ENCODE measurements around the gene ARHGAP27. TPM values are rescaled to one million over a fixed set of nuclear protein-coding genes. Genes with fewer than 3 reads are reported as not detected.

Gene ARHGAP27
- total and polyA plus RNA-seq, 2 of the 13 experiments (the other 11 are each of a cell fraction or from before 2014, with no cell fraction given), result 15.5 to 18.9 TPM

DNA sequence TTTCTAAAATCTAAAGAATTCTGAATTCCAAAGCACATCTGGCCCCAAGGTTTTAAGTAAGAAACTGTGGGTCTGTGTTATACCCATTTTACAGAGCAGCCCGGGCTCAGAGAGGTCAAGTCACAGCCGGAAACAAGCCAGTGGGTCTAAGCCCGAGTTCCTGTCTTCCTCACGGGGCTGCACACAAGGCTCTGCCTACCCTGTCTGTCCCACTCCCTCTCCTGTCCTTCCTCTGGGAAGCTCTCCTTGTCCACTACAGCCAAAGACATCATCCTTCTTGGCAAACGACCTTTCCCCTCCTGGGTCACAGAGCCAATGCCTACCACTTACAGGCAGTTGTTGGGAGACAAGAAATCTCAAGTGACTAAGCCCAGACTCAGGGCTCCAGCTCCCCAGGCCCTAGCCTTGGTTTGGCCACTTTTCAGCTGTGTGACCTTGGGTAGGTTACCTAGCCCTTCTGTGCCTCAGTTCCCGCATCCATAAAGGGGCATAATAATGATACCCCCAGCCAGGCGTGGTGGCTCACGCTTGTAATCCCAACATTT is 60.3 kb downstream of the ARHGAP27 start (continued):
- TF ChIP-seq ZMYM2 (CRISPR knock-in tag; IDR thresholded peaks at IDR 0.05) (0 out of 2 replicates have a peak, but pooled peaks have one; percentile 39), ZNF878 (CRISPR knock-in tag; IDR thresholded peaks at IDR 0.05) (no peak), FOXO1 (CRISPR knock-in tag; IDR thresholded peaks at IDR 0.05) (no peak), ZNF430 (CRISPR knock-in tag; IDR thresholded peaks at IDR 0.05) (peak; percentile 44; the same call in 1 of the 2 replicates), ARNT (IDR thresholded peaks at IDR 0.05) (no peak), ZNF224 (CRISPR knock-in tag; IDR thresholded peaks at IDR 0.05) (no peak), ATM (IDR thresholded peaks at IDR 0.05; ENCODE audit: borderline replicate concordance) (no peak), ZNF3 (CRISPR knock-in tag; IDR thresholded peaks at IDR 0.05) (peak; percentile 92), ADNP (CRISPR knock-in tag; IDR thresholded peaks at IDR 0.05) (0 out of 2 replicates have a peak, but pooled peaks have one; percentile 15), ZGPAT (CRISPR knock-in tag; IDR thresholded peaks at IDR 0.05) (no peak), ZNF547 (CRISPR knock-in tag; IDR thresholded peaks at IDR 0.05) (0 out of 2 replicates have a peak, but pooled peaks have one; percentile 43), THYN1 (CRISPR knock-in tag; IDR thresholded peaks at IDR 0.05; ENCODE audit: borderline replicate concordance, low read depth) (no peak), ZFP41 (CRISPR knock-in tag; IDR thresholded peaks at IDR 0.05; ENCODE audit: borderline replicate concordance) (peak; percentile 31; the same call in 1 of the 2 replicates), ZBTB39 (CRISPR knock-in tag; IDR thresholded peaks at IDR 0.05) (0 out of 2 replicates have a peak, but pooled peaks have one; percentile 62), REL (CRISPR knock-in tag; conservative IDR thresholded peaks at IDR 0.05) (no peak)
- TF ChIP-seq, protein P1, sequence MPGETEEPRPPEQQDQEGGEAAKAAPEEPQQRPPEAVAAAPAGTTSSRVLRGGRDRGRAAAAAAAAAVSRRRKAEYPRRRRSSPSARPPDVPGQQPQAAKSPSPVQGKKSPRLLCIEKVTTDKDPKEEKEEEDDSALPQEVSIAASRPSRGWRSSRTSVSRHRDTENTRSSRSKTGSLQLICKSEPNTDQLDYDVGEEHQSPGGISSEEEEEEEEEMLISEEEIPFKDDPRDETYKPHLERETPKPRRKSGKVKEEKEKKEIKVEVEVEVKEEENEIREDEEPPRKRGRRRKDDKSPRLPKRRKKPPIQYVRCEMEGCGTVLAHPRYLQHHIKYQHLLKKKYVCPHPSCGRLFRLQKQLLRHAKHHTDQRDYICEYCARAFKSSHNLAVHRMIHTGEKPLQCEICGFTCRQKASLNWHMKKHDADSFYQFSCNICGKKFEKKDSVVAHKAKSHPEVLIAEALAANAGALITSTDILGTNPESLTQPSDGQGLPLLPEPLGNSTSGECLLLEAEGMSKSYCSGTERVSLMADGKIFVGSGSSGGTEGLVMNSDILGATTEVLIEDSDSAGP (CRISPR knock-in tag; IDR thresholded peaks at IDR 0.05; ENCODE audit: borderline replicate concordance), result 0 out of 2 replicates have a peak, but pooled peaks have one; percentile 30
- TF ChIP-seq, protein P2, sequence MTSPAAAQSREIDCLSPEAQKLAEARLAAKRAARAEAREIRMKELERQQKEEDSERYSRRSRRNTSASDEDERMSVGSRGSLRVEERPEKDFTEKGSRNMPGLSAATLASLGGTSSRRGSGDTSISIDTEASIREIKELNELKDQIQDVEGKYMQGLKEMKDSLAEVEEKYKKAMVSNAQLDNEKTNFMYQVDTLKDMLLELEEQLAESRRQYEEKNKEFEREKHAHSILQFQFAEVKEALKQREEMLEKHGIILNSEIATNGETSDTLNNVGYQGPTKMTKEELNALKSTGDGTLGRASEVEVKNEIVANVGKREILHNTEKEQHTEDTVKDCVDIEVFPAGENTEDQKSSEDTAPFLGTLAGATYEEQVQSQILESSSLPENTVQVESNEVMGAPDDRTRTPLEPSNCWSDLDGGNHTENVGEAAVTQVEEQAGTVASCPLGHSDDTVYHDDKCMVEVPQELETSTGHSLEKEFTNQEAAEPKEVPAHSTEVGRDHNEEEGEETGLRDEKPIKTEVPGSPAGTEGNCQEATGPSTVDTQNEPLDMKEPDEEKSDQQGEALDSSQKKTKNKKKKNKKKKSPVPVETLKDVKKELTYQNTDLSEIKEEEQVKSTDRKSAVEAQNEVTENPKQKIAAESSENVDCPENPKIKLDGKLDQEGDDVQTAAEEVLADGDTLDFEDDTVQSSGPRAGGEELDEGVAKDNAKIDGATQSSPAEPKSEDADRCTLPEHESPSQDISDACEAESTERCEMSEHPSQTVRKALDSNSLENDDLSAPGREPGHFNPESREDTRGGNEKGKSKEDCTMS (CRISPR knock-in tag; conservative IDR thresholded peaks at IDR 0.05), result no peak

All from HepG2 (cell line).